Caco-2 (cell line): Measurements from ENCODE around the gene MBD3. TPM values are rescaled to one million over a fixed set of nuclear protein-coding genes. Genes with fewer than 3 reads are reported as not detected.
"Not testable (repeated sequence)": the region's sequence is repeated elsewhere in the genome, so short reads cannot be mapped to it uniquely, and the experiment has no call there.

Source experiments
- BruUV-seq: library from RNA; stranded (reverse); fragments of 400-500 nt; replicated peaks from 2 replicates; lab custom pipeline; 2021; lab: Mats Ljungman, UMichigan
- CTCF ChIA-PET: fragments of 300-600 bp; sonication (Branson Sonifier 250); formaldehyde crosslinking; loops from one replicate; lab custom pipeline; 2022; ENCODE audit warnings: antibody characterized with exemption; lab: Charles Lee
- POLR2A ChIA-PET: fragments of 300-600 bp; sonication (Branson Sonifier 250); formaldehyde crosslinking; loops from one replicate; lab custom pipeline; 2022; ENCODE audit warnings: antibody characterized with exemption; lab: Charles Lee
- DNase-seq, 2 experiments: peaks; one replicate each; pipeline versions ENCODE4 v3.0.0 to v3.0.0-alpha.2; 2020 to 2022
- H3K27me3 ChIP-seq: replicated peaks from 2 replicates; pipeline ENCODE4 v1.6.0; 2011; ENCODE audit warnings: low read length; ENCODE audit not compliant: control insufficient read depth, insufficient read depth
- H3K36me3 ChIP-seq: 2 replicates; pipeline ENCODE4 v1.5.1; 2011; ENCODE audit warnings: low read length; ENCODE audit not compliant: control insufficient read depth, insufficient read depth
- H3K4me1 ChIP-seq: fragments of 250-450 bp; sonication (Bioruptor Pico); 2 replicates; pipeline ENCODE4 v1.5.1; 2020; ENCODE audit warnings: mild to moderate bottlenecking
- H3K4me3 ChIP-seq: 2 replicates; pipeline ENCODE4 v1.5.1; 2011; ENCODE audit warnings: low read depth, mild to moderate bottlenecking, control low read depth, low read length
- H3K9me3 ChIP-seq: fragments of 250-450 bp; sonication (Bioruptor Pico); 2 replicates; pipeline ENCODE4 v1.5.1; 2020; ENCODE audit warnings: mild to moderate bottlenecking, moderate library complexity
- H3K27ac Mint-ChIP-seq: one replicate; pipeline ENCODE4 v1.8.0; 2022; ENCODE audit warnings: mixed read lengths; ENCODE audit not compliant: unreplicated experiment
- H3K27me3 Mint-ChIP-seq: one replicate; pipeline ENCODE4 v1.8.0; 2022; ENCODE audit warnings: mixed read lengths; ENCODE audit not compliant: insufficient read depth, unreplicated experiment
- H3K36me3 Mint-ChIP-seq: one replicate; pipeline ENCODE4 v1.8.0; 2022; ENCODE audit warnings: mild to moderate bottlenecking, mixed read lengths; ENCODE audit not compliant: insufficient read depth, unreplicated experiment
- H3K4me1 Mint-ChIP-seq: one replicate; pipeline ENCODE4 v1.8.0; 2022; ENCODE audit warnings: low read depth, mixed read lengths; ENCODE audit not compliant: unreplicated experiment
- H3K4me3 Mint-ChIP-seq: one replicate; pipeline ENCODE4 v1.8.0; 2022; ENCODE audit warnings: mild to moderate bottlenecking, moderate library complexity, mixed read lengths; ENCODE audit not compliant: unreplicated experiment
- H3K9me3 Mint-ChIP-seq: one replicate; pipeline ENCODE4 v1.8.0; 2022; ENCODE audit warnings: mixed read lengths; ENCODE audit not compliant: unreplicated experiment
- CTCF ChIP-seq, 2 experiments: fragments of 200-600 bp in 1 of 2; IDR thresholded peaks; 1 replicate in 1 of 2; 2 replicates in 1 of 2; pipeline versions ENCODE4 v1.5.1 to v1.8.0; 2011 to 2022; ENCODE audit warnings: antibody characterized with exemption in 1 of 2, control low read depth in 1 of 2, inconsistent platforms in 1 of 2, low read depth in 1 of 2, low read length in 1 of 2, mild to moderate bottlenecking in 1 of 2, moderate library complexity in 1 of 2; ENCODE audit not compliant: insufficient read depth in 1 of 2, severe bottlenecking in 1 of 2, unreplicated experiment in 1 of 2
- intact Hi-C: fragments of 100-400 bp; cut with micrococcal nuclease; formaldehyde crosslinking; loops from one replicate; pipeline ENCODE4 v1.10.0; 2022; ENCODE audit not compliant: unreplicated experiment
- total RNA-seq: library from RNA; stranded (reverse); gene quantifications from 2 replicates; pipeline ENCODE4 v1.2.3, GENCODE V29; 2022

Gene MBD3
- total RNA-seq, 1 experiment from 2014 or later: 89.3 TPM

- H3K36me3 Mint-ChIP-seq: peaks cover 11% of the 10 kb centered on the region
- POLR2A ChIA-PET: no interaction called here
- H3K27ac Mint-ChIP-seq: no peak overlapping the region
Measured at GRCh38 chr19:1551068-1552040, 41.3 kb downstream of the MBD3 start.

GRCh38 chr19:1549332-1549945 lies 43.2 kb downstream of the MBD3 start:
- ChIA-PET POLR2A (no interaction called here), CTCF (no interaction called here)
- no peaks in the 10 kb centered on the region for H3K27me3 Mint-ChIP-seq
- no peak overlapping the region for H3K4me3 Mint-ChIP-seq
- no peak for TF ChIP-seq CTCF (IDR thresholded peaks at IDR 0.05; ENCODE audit: insufficient read depth in 1 of 2, low read depth in 1 of 2, low read length in 1 of 2, severe bottlenecking in 1 of 2, unreplicated experiment in 1 of 2)
- H3K9me3 ChIP-seq: no peaks in the 10 kb centered on the region
- BruUV-seq: no TSS peak
- H3K36me3 ChIP-seq: no peaks in the 10 kb centered on the region
- no peaks in the 10 kb centered on the region for H3K4me1 ChIP-seq
- DNase-seq: no peak
- H3K36me3 Mint-ChIP-seq: peaks cover 11% of the 10 kb centered on the region
- H3K4me1 Mint-ChIP-seq: no peaks in the 10 kb centered on the region
- H3K4me3 ChIP-seq: no peak overlapping the region
- no peaks in the 10 kb centered on the region for H3K27me3 ChIP-seq
- intact Hi-C loops: loop anchor here (5.0 kb wide), 1 partner anchor 123 kb away; no protein-coding TSS in a partner anchor
- no peak overlapping the region for H3K27ac Mint-ChIP-seq
- H3K9me3 Mint-ChIP-seq: no peaks in the 10 kb centered on the region

More at GRCh38 chr19:1551068-1552040, 41.3 kb downstream of the MBD3 start:
- no TSS peak for BruUV-seq
- no peaks in the 10 kb centered on the region for H3K27me3 ChIP-seq
- H3K36me3 ChIP-seq: no peaks in the 10 kb centered on the region
- no peak for TF ChIP-seq CTCF (IDR thresholded peaks at IDR 0.05; ENCODE audit: insufficient read depth in 1 of 2, low read depth in 1 of 2, low read length in 1 of 2, severe bottlenecking in 1 of 2, unreplicated experiment in 1 of 2)
- H3K4me1 ChIP-seq: no peaks in the 10 kb centered on the region
- H3K4me3 ChIP-seq: no peak overlapping the region
- H3K9me3 ChIP-seq: no peaks in the 10 kb centered on the region
- Mint-ChIP-seq H3K27me3 (no peaks in the 10 kb centered on the region), H3K4me1 (no peaks in the 10 kb centered on the region), H3K9me3 (no peaks in the 10 kb centered on the region), H3K4me3 (no peak overlapping the region)
- DNase-seq: no peak
- intact Hi-C loops: no loop called here
- CTCF ChIA-PET: no interaction called here

- H3K27me3 Mint-ChIP-seq: peaks cover 3% of the 10 kb centered on the region
- CTCF ChIA-PET: no interaction called here
- H3K36me3 Mint-ChIP-seq: no peaks in the 10 kb centered on the region
- Histone ChIP-seq H3K4me1 (no peaks in the 10 kb centered on the region), H3K9me3 (no peaks in the 10 kb centered on the region), H3K36me3 (no peaks in the 10 kb centered on the region), H3K4me3 (no peak overlapping the region), H3K27me3 (no peaks in the 10 kb centered on the region)
- H3K4me1 Mint-ChIP-seq: no peaks in the 10 kb centered on the region
- H3K4me3 Mint-ChIP-seq: no peak overlapping the region
- POLR2A ChIA-PET: no interaction called here
- no peak overlapping the region for H3K27ac Mint-ChIP-seq
- H3K9me3 Mint-ChIP-seq: no peaks in the 10 kb centered on the region
- DNase-seq: no peak
- no TSS peak for BruUV-seq
- no peak for TF ChIP-seq CTCF (IDR thresholded peaks at IDR 0.05; ENCODE audit: insufficient read depth in 1 of 2, low read depth in 1 of 2, low read length in 1 of 2, severe bottlenecking in 1 of 2, unreplicated experiment in 1 of 2)
- intact Hi-C loops: no loop called here
Measured at GRCh38 chr19:1540365-1540925, 52.2 kb downstream of the MBD3 start.

GRCh38 chr19:1539749-1540148 lies 52.9 kb downstream of the MBD3 start:
- H3K4me3 ChIP-seq, H3K27me3 ChIP-seq, H3K27ac Mint-ChIP-seq, H3K27me3 Mint-ChIP-seq, H3K9me3 ChIP-seq, H3K4me1 ChIP-seq, intact Hi-C loops, POLR2A ChIA-PET, BruUV-seq, H3K4me1 Mint-ChIP-seq, H3K9me3 Mint-ChIP-seq, H3K4me3 Mint-ChIP-seq, DNase-seq, CTCF ChIA-PET, H3K36me3 ChIP-seq, H3K36me3 Mint-ChIP-seq: not testable (repeated sequence)
